ENCODE data around the gene MZB1.
A peak's percentile ranks its signal among the peaks of the same experiment; 100 is the strongest.

The MZB1 gene

GRCh38 chr5:139394654-139395566 lies 5.2 kb upstream of the MZB1 start, which contains the start of gene PROB1:
PROB1 (minus strand) TSS chr5:139395104; CDS start chr5:139395081, 23 bp downstream.
- no peaks in the 10 kb centered on the region for H4K20me1 ChIP-seq (ENCODE audit: insufficient read depth)
- peaks cover 45% of the 10 kb centered on the region for H3K79me2 ChIP-seq (ENCODE audit: insufficient read depth, low read depth)
- H3K4me1 ChIP-seq (ENCODE audit: low read depth, poor library complexity, severe bottlenecking), result peaks cover 35% of the 10 kb centered on the region
- no peaks in the 10 kb centered on the region for H3K36me3 ChIP-seq (ENCODE audit: insufficient read depth)
- peak within 1 kb of the TSS; percentile 93 for H3K9ac ChIP-seq
- no peaks in the 10 kb centered on the region for H3K27me3 ChIP-seq (ENCODE audit: insufficient read depth, low read depth)
- peak within 1 kb of the TSS; percentile 63 for H2AFZ ChIP-seq (ENCODE audit: low read depth)
- H3K4me3 ChIP-seq (IDR thresholded peaks at IDR 0.05; ENCODE audit: insufficient read depth, low read depth, low read length), result no peak within 1 kb of the TSS
- H3K4me2 ChIP-seq, result peak within 1 kb of the TSS; percentile 87
- TF ChIP-seq, protein P1, sequence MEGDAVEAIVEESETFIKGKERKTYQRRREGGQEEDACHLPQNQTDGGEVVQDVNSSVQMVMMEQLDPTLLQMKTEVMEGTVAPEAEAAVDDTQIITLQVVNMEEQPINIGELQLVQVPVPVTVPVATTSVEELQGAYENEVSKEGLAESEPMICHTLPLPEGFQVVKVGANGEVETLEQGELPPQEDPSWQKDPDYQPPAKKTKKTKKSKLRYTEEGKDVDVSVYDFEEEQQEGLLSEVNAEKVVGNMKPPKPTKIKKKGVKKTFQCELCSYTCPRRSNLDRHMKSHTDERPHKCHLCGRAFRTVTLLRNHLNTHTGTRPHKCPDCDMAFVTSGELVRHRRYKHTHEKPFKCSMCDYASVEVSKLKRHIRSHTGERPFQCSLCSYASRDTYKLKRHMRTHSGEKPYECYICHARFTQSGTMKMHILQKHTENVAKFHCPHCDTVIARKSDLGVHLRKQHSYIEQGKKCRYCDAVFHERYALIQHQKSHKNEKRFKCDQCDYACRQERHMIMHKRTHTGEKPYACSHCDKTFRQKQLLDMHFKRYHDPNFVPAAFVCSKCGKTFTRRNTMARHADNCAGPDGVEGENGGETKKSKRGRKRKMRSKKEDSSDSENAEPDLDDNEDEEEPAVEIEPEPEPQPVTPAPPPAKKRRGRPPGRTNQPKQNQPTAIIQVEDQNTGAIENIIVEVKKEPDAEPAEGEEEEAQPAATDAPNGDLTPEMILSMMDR (conservative IDR thresholded peaks at IDR 0.05; ENCODE audit: low read depth, low read length), result no peak
- H3K27ac ChIP-seq, result peak within 1 kb of the TSS; percentile 89

DNA sequence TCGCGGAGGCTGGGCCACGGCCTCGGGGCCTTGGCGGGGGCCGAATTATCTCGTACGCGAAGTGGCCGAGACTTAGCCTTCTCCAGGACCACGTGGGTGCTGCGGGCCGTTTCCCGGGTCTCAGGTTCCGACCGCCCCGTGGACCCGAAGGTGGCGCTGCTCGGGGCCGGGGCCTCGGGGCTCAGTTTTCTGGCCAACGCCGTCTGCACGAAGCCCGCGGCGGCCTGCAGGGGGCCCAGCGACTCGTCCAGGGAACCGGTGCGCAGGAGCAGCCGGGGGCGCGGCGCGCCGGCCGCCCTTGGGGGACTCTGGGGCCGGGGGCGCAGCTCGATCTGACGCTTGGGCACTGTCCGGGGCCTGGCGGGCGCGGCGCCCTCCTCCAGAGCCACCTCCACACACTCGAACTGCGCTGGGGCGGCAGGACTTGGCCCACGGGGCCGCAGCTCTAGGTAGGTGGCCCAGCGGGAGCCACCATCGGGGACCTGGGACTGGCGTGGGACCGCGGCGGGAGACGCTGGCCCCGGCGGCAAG lies 4.5 kb upstream of the MZB1 start:
- TF ChIP-seq, protein P1 (conservative IDR thresholded peaks at IDR 0.05; ENCODE audit: low read depth, low read length), result peak; percentile 31; the same call in 1 of the 2 replicates
- Histone ChIP-seq H3K27me3 (ENCODE audit: insufficient read depth, low read depth) (no peaks in the 10 kb centered on the region), H4K20me1 (ENCODE audit: insufficient read depth) (no peaks in the 10 kb centered on the region), H3K4me1 (ENCODE audit: low read depth, poor library complexity, severe bottlenecking) (peaks cover 34% of the 10 kb centered on the region), H3K4me3 (IDR thresholded peaks at IDR 0.05; ENCODE audit: insufficient read depth, low read depth, low read length) (no peak overlapping the region), H3K36me3 (ENCODE audit: insufficient read depth) (no peaks in the 10 kb centered on the region), H3K79me2 (ENCODE audit: insufficient read depth, low read depth) (peaks cover 50% of the 10 kb centered on the region), H2AFZ (ENCODE audit: low read depth) (peak overlapping the region; percentile 63), H3K27ac (peak overlapping the region; percentile 89), H3K9ac (peak overlapping the region; percentile 93), H3K4me2 (peak overlapping the region; percentile 87)

GRCh38 chr5:139393497-139394122 lies 3.9 kb upstream of the MZB1 start:
- H3K4me3 ChIP-seq (IDR thresholded peaks at IDR 0.05; ENCODE audit: insufficient read depth, low read depth, low read length), result no peak overlapping the region
- no peaks in the 10 kb centered on the region for H3K27me3 ChIP-seq (ENCODE audit: insufficient read depth, low read depth)
- peaks cover 33% of the 10 kb centered on the region for H3K4me1 ChIP-seq (ENCODE audit: low read depth, poor library complexity, severe bottlenecking)
- H3K9ac ChIP-seq, result peak overlapping the region; percentile 93
- H3K27ac ChIP-seq, result peak overlapping the region; percentile 89
- peak overlapping the region; percentile 87 for H3K4me2 ChIP-seq
- TF ChIP-seq, protein P1 (conservative IDR thresholded peaks at IDR 0.05; ENCODE audit: low read depth, low read length), result no peak
- H4K20me1 ChIP-seq (ENCODE audit: insufficient read depth), result no peaks in the 10 kb centered on the region
- no peaks in the 10 kb centered on the region for H3K36me3 ChIP-seq (ENCODE audit: insufficient read depth)
- peak overlapping the region; percentile 63 for H2AFZ ChIP-seq (ENCODE audit: low read depth)
- H3K79me2 ChIP-seq (ENCODE audit: insufficient read depth, low read depth), result peaks cover 55% of the 10 kb centered on the region

DNA sequence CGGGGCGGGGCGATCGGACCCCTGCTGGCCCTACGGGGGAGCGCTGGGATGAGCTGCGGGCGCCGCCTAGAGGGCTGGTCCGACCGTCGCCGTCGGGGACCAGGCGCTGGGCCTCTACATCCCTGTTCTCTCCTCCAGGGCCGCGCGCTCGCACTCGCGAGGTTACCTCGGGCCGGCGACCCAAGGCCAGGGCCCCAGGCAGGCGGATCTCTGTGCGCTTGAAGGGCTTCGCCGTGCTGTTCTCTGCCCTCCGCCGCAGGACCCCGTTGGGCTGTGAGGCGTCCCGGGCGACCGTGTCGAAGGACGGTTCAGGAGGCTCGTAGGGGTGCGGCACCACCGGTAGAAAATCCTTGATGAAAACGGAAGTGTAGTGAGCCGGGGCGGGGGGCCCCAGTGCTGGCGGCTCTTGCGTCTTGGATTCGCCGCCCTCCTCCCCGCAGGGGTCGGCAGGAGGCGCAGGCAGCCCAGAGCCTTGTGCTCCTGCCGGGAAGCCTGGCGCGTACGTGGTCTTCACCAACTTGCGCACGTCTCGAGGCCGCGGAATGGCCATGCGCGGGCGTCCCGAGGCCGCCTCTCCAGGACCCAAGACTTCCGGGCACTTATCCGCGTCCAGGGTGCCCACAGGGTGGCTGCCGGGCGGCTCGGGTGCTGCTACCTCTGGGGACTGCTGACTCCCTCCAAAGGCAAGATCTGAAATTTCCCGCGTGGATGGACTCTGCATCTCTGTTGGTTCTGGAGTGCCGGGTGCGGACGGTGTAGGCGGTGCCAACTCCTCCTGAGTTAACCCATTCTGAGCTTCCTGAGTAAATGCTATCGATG lies 3.2 kb upstream of the MZB1 start:
- peaks cover 37% of the 10 kb centered on the region for H3K4me1 ChIP-seq (ENCODE audit: low read depth, poor library complexity, severe bottlenecking)
- peaks cover 63% of the 10 kb centered on the region for H3K79me2 ChIP-seq (ENCODE audit: insufficient read depth, low read depth)
- H3K4me3 ChIP-seq (IDR thresholded peaks at IDR 0.05; ENCODE audit: insufficient read depth, low read depth, low read length), result no peak overlapping the region
- H3K36me3 ChIP-seq (ENCODE audit: insufficient read depth), result no peaks in the 10 kb centered on the region
- H4K20me1 ChIP-seq (ENCODE audit: insufficient read depth), result no peaks in the 10 kb centered on the region
- TF ChIP-seq, protein P1 (conservative IDR thresholded peaks at IDR 0.05; ENCODE audit: low read depth, low read length), result peak; percentile 63
- H3K27ac ChIP-seq, result peak overlapping the region; percentile 89
- peak overlapping the region; percentile 87 for H3K4me2 ChIP-seq
- peak overlapping the region; percentile 93 for H3K9ac ChIP-seq
- H2AFZ ChIP-seq (ENCODE audit: low read depth), result peak overlapping the region; percentile 63
- no peaks in the 10 kb centered on the region for H3K27me3 ChIP-seq (ENCODE audit: insufficient read depth, low read depth)
